ENCODE data around the gene CAPRIN1.

CAPRIN1 gene

GRCh38 chr11:34132261-34132965 lies 80.9 kb downstream of the CAPRIN1 start:
- no peak for DNase-seq (ENCODE audit: low read depth)
- no peak overlapping the region for H3K4me3 ChIP-seq (ENCODE audit: low read depth, low read length)

DNA sequence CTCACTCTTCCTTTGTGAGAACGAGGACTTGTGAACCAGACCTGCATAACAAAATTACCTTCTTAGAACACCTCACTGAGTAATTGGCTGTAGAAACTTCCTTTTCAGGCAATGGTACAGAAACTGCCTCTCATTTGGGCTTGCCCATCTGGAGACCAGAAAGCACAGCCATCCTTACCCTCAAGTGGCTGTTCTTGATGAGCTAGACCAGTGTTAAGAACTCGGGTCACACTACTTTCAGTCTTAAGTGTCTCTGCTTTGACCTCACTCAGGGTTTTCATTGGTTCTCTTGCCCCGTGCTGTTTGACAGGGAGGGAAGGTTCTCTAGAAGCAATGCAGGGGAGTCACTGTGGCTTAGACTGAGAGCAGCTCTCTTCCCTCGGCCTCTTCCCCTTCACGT lies 83.2 kb downstream of the CAPRIN1 start:
- no peak for DNase-seq (ENCODE audit: low read depth)
- no peak overlapping the region for H3K4me3 ChIP-seq (ENCODE audit: low read depth, low read length)

GRCh38 chr11:34135439-34135838 lies 83.9 kb downstream of the CAPRIN1 start:
- DNase-seq (ENCODE audit: low read depth) = no peak
- no peak overlapping the region for H3K4me3 ChIP-seq (ENCODE audit: low read depth, low read length)

DNA sequence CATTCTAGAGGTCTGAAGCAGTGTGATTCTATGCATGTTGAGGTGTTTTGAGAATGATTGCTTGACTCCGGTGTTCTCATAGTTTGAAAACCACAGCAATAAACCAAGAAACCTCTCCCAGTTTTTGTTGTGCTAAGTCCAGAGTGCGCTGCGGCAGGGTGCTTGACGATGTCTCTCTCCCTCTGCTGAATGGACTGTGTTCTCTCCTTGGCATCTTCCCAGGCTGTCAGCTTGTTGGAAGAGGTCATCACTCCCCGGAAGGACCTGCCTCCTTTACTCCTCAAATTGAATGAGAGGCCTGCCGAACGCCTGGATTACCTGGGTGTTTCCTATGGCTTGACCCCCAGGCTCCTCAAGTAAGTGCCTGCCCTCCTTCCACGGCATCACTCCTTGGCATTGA lies 84.9 kb downstream of the CAPRIN1 start:
- DNase-seq (ENCODE audit: low read depth) = no peak
- no peak overlapping the region for H3K4me3 ChIP-seq (ENCODE audit: low read depth, low read length)

- H3K4me3 ChIP-seq (ENCODE audit: low read depth, low read length) = no peak overlapping the region
- no peak for DNase-seq (ENCODE audit: low read depth)
Measured at GRCh38 chr11:34139346-34139745, 87.8 kb downstream of the CAPRIN1 start.

DNA sequence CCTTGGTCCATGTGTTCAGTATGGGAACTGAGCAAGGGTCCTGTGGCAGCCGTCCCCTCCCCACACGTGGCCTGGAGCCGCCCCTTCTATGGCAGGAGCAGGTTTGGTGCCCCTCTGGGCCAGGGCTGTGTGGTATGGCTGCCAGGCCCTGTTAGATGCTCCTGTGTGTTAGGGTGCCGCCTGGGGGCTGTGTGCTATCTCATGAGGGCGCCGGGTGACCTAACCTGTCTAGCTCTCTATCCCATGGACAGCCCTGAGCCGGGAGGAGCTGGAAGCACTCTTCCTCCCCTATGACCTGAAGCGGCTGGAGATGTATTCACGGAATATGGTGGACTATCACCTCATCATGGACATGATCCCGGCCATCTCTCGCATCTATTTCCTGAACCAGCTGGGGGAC lies 88.6 kb downstream of the CAPRIN1 start:
- H3K4me3 ChIP-seq (ENCODE audit: low read depth, low read length) = no peak overlapping the region
- DNase-seq (ENCODE audit: low read depth) = no peak

GRCh38 chr11:34143048-34143447 lies 91.5 kb downstream of the CAPRIN1 start:
- no peak for DNase-seq (ENCODE audit: low read depth)
- H3K4me3 ChIP-seq (ENCODE audit: low read depth, low read length) = no peak overlapping the region

DNA sequence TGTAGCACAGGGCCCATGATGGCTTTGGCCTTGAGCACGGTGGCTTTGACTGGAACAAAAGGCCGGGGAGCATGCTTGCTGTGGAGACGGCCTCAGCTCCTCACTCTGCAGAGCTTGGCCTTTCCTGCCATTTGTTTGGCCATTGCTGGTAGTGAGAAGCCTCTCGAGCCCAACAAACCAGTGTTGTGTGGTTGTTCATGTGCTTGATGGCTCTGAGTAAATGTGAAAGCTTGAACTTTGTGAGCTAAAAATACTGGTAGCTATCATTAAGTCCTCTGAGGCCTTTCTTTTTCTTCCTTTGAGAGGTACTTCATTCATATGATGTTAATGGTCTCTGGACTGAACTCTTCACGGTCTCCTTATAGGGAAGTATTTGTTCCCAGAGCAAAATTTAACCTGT lies 93.5 kb downstream of the CAPRIN1 start:
- no peak overlapping the region for H3K4me3 ChIP-seq (ENCODE audit: low read depth, low read length)
- no peak for DNase-seq (ENCODE audit: low read depth)

DNA sequence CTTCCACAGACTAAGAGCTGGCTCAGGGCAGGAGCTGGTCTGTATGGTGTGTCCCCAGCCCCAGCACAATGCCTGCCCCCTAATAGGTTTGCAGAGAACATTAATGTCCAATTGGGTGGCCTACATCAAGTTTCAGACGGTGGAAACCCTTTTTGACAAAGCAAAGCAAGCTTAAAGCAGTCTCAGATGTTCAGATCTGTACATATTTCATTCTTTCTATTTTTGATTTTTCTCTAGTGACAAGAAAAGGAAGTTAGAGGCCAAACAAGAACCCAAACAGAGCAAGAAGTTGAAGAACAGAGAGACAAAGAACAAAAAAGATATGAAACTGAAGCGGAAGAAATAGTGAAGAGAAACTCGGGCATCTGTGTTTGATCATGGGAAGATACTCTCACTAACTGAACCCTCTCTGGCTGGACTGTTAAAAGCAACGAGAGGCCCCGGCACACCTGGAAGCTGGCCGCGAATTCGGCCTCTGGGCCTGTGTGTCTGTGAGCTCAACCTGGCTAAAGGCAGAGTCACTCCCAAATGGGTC lies 94.4 kb downstream of the CAPRIN1 start:
- no peak overlapping the region for H3K4me3 ChIP-seq (ENCODE audit: low read depth, low read length)
- no peak for DNase-seq (ENCODE audit: low read depth)

DNA sequence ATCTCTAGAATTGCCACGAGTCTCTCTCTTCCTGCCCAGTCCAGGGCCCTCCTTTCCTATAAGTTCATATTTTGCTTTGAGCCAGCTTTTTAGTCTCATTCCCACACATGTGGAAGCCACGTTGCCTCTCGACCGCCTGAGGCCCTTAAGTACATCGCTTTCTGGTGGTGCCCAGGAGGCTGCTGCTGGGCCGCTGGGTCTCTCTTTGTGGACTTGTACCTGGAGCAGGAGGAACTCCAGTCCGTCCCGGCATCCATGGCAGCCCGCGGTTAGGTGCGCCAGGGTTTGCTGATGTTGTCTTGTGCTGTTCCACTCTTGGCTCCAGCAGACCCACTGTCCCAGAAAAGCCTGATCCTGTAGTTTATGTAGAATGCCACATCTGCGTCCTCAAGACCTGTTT lies 94.9 kb downstream of the CAPRIN1 start:
- no peak overlapping the region for H3K4me3 ChIP-seq (ENCODE audit: low read depth, low read length)
- DNase-seq (ENCODE audit: low read depth) = no peak

DNA sequence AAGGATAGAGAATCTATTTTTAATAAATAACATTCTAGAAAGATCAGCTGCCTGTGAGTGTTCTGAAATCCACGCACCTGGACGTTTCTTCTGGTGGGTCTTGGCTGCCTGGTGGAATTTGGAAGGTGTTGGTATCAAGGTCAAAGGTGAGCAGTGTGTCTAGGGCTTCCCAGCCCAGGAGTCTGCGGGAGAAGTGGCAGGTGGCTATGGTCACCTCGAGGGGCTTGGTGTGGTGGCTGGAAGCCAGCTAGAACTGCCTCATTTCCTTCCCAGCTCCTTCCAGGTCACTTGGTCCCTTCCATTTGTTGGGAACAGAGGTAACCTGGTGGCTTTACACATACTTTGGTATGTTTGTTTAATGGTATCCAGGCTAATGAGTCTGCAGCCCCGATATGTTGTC lies 95.3 kb downstream of the CAPRIN1 start:
- H3K4me3 ChIP-seq (ENCODE audit: low read depth, low read length) = no peak overlapping the region
- DNase-seq (ENCODE audit: low read depth) = no peak

DNA sequence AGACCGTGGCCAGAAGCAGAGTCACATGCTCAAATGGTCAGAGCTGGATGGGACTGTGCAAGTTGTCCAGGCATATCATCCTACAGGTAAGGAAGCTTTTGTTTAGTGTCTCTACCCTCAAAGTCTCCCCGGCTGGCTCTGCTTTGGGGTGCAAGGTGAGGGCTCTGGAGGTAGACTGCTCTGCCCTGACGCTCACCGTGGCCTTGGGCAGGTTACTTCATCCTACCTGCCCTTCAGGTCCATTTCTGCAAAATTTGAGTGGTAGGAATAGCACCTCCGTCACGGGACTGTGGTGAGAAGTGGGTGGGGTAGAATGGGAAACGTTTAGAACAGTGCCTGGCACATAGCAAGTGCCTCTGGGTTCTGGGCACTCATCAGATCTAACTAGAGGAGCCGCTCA lies 96.0 kb downstream of the CAPRIN1 start:
- no peak overlapping the region for H3K4me3 ChIP-seq (ENCODE audit: low read depth, low read length)
- no peak for DNase-seq (ENCODE audit: low read depth)

DNA sequence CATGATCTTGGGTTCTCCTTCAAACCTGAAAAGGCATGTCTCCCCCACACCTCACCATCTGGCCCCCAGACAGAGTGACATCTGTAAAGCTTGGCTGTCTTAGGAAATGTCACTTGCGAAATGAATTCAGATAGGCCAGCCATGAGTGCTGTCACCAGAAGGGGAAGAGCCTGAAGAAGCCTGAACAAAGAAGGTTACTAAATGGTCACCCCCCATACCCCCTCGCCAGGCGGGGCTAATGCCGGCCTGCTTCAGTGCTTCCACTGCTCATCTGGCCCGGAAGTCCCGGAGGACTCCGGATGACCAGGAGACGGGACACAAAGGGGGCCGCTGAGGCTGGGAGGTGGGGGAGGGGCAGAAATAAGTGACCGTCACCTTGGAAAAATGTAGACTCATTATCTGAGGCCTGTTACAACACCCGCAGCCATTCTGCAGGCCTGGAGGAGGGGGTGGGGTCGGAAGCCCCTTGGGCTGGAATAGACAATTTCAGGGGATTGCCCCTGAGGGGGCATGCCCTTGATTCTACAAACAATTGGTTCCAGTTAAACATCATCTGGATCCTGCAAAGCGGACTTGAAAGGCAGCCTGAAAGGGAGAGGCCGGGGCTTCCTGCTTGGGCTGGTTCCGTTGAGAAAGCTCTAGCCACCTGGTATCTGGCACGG lies 97.1 kb downstream of the CAPRIN1 start:
- no peak for DNase-seq (ENCODE audit: low read depth)
- no peak overlapping the region for H3K4me3 ChIP-seq (ENCODE audit: low read depth, low read length)

DNA sequence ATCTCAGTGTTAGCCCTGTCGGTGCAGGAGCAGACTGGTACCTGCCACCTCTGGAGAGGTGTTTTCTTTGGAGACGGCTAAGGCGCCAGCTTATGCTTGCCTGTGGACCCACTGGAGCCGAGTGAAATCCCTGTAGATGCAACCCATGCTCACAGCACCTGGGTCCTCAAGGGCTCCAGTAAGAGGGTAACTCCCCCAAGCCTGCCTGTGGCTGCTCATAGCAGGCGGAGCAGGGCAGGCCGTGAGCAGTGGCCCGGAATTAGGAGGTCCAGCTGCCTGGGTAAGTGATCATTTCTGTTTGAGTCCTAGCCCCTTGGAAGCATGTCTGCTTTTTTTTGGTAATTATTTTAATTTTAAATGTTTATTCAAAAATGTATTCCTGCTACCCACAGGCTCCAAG lies 97.7 kb downstream of the CAPRIN1 start:
- DNase-seq (ENCODE audit: low read depth) = no peak
- H3K4me3 ChIP-seq (ENCODE audit: low read depth, low read length) = no peak overlapping the region

- no peak overlapping the region for H3K4me3 ChIP-seq (ENCODE audit: low read depth, low read length)
- DNase-seq (ENCODE audit: low read depth) = no peak
Measured at GRCh38 chr11:34149786-34150185, 98.3 kb downstream of the CAPRIN1 start.

DNA sequence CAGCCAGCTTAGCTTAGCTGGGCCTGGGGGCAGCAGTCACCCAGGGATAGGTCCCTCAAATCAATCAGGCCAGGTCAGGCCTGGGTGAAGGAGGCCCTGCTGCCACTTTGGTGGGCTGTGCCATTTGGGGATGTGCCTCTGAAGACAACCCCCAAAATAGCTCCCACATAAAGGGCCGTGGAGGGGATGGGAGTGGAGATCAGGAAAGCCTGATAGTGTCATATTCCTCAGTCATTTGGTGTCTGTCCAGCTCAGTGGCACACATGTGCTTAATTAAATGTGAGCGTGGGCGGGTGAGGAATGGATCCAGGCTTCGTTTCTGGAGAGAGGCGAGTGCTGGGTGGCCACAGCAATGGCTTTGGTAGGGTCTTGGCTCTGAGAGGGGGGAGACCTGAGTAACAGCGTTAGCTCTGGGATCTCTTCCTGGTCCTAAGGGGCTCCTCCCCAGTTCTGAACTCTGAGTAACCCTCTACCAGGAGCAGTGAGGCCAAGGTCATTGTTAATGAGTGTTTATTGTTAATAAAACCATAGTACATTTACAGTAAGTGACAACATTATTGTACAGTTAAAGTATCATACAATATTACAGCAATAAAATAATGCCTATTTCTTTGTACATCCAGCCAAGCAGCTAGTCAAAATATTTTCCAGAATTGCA lies 99.1 kb downstream of the CAPRIN1 start:
- no peak for DNase-seq (ENCODE audit: low read depth)
- H3K4me3 ChIP-seq (ENCODE audit: low read depth, low read length) = no peak overlapping the region

Data from skeletal muscle cell (primary cell).